Glutamatergic neuron (in vitro differentiated cells): ENCODE results near the gene MAP4K4. TPM values are rescaled to one million over a fixed set of nuclear protein-coding genes. Genes with fewer than 3 reads are reported as not detected.

ENCODE experiments used
- DNase-seq: peaks from one replicate; pipeline ENCODE4 v3.0.0; 2022
- H3K27ac Mint-ChIP-seq: one replicate; pipeline ENCODE4 v1.8.0; 2020; ENCODE audit warnings: mild to moderate bottlenecking, mixed read lengths, inconsistent platforms; ENCODE audit not compliant: unreplicated experiment
- H3K27me3 Mint-ChIP-seq: one replicate; pipeline ENCODE4 v1.8.0; 2020; ENCODE audit warnings: mild to moderate bottlenecking, moderate library complexity, mixed read lengths, inconsistent platforms; ENCODE audit not compliant: unreplicated experiment
- H3K36me3 Mint-ChIP-seq: one replicate; pipeline ENCODE4 v1.8.0; 2020; ENCODE audit warnings: mild to moderate bottlenecking, mixed read lengths, inconsistent platforms; ENCODE audit not compliant: unreplicated experiment
- H3K4me1 Mint-ChIP-seq: one replicate; pipeline ENCODE4 v1.8.0; 2020; ENCODE audit warnings: mild to moderate bottlenecking, low read depth, mixed read lengths, inconsistent platforms; ENCODE audit not compliant: unreplicated experiment
- H3K4me3 Mint-ChIP-seq: one replicate; pipeline ENCODE4 v1.8.0; 2020; ENCODE audit warnings: mild to moderate bottlenecking, mixed read lengths, inconsistent platforms; ENCODE audit not compliant: unreplicated experiment
- H3K9me3 Mint-ChIP-seq: one replicate; pipeline ENCODE4 v1.8.0; 2020; ENCODE audit warnings: mild to moderate bottlenecking, moderate library complexity, mixed read lengths, inconsistent platforms; ENCODE audit not compliant: unreplicated experiment
- total RNA-seq: library from RNA; stranded (reverse); fragmentation: NEBNext Ultra II Directional; extraction: Animal tissue kit (Norgen Biotek cat#: 25700); gene quantifications from one replicate; pipeline ENCODE4 v1.2.1, GENCODE V29; 2021; ENCODE audit not compliant: unreplicated experiment
- TF ChIP-seq, protein P1 (sequence below): fragments of 200-600 bp; sonication (generic); IDR thresholded peaks from one replicate; pipeline ENCODE4 v1.5.0; 2021; ENCODE audit not compliant: partially characterized antibody, unreplicated experiment

The MAP4K4 gene
- total RNA-seq, 1 donor from 2014 or later, result 756 TPM

DNA sequence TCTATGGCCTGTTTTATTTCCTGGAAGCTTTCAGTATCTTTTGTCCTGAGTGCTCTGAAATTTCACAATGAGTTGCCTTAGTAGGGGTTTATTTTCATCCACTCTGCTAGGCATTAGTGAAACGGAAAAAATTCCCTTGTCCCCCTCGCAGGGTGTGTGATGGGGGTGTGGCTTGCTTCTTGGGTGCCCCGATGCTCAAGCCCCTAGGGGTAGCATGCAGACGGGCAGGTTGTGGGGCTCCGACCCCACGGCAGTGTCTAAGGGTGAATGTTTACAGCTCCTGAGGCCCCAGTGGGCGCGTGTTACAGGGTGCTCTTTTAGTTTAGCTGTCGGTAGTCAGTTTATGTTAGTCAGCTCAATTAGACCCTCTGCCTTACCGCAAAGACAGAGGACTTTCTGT is 32.2 kb upstream of the MAP4K4 start:
- Mint-ChIP-seq H3K27me3 (no peaks in the 10 kb centered on the region), H3K9me3 (no peaks in the 10 kb centered on the region), H3K4me3 (no peak overlapping the region), H3K36me3 (peaks cover 9% of the 10 kb centered on the region), H3K27ac (no peak overlapping the region), H3K4me1 (no peaks in the 10 kb centered on the region)
- TF ChIP-seq, protein P1, sequence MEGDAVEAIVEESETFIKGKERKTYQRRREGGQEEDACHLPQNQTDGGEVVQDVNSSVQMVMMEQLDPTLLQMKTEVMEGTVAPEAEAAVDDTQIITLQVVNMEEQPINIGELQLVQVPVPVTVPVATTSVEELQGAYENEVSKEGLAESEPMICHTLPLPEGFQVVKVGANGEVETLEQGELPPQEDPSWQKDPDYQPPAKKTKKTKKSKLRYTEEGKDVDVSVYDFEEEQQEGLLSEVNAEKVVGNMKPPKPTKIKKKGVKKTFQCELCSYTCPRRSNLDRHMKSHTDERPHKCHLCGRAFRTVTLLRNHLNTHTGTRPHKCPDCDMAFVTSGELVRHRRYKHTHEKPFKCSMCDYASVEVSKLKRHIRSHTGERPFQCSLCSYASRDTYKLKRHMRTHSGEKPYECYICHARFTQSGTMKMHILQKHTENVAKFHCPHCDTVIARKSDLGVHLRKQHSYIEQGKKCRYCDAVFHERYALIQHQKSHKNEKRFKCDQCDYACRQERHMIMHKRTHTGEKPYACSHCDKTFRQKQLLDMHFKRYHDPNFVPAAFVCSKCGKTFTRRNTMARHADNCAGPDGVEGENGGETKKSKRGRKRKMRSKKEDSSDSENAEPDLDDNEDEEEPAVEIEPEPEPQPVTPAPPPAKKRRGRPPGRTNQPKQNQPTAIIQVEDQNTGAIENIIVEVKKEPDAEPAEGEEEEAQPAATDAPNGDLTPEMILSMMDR, result no peak
- no peak for DNase-seq

- no peaks in the 10 kb centered on the region for H3K27me3 Mint-ChIP-seq
- no peak for DNase-seq
- H3K9me3 Mint-ChIP-seq, result no peaks in the 10 kb centered on the region
- TF ChIP-seq, protein P1, result no peak
- peaks cover 9% of the 10 kb centered on the region for H3K36me3 Mint-ChIP-seq
- no peaks in the 10 kb centered on the region for H3K4me1 Mint-ChIP-seq
- H3K27ac Mint-ChIP-seq, result no peak overlapping the region
- H3K4me3 Mint-ChIP-seq, result no peak overlapping the region
Measured at GRCh38 chr2:101667823-101668222, 29.7 kb upstream of the MAP4K4 start.

DNA sequence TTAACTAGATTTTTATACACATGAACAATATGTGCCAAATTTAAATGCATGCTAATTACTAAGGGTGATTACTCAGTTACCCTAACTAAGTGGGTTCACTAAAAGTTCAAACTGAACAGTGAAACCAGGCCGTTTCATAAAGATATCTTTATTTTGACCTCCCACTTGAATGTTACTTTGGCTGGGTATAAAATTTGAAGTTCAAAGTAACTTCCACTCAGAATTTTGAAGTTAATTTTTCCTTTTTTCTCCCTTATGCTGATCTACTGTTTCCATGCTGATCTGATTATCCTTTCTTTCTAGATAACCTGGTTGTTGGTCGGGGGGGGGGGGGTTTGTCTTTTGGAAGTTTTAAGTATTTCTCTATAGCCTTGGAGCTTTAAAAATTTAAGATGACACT is 25.5 kb upstream of the MAP4K4 start:
- Mint-ChIP-seq H3K9me3 (no peaks in the 10 kb centered on the region), H3K36me3 (peaks cover 4% of the 10 kb centered on the region), H3K27ac (no peak overlapping the region), H3K27me3 (peaks cover 1% of the 10 kb centered on the region), H3K4me3 (no peak overlapping the region), H3K4me1 (no peaks in the 10 kb centered on the region)
- TF ChIP-seq, protein P1, result no peak
- no peak for DNase-seq

- no peak overlapping the region for H3K27ac Mint-ChIP-seq
- H3K9me3 Mint-ChIP-seq, result no peaks in the 10 kb centered on the region
Measured at GRCh38 chr2:101673920-101674319, 23.6 kb upstream of the MAP4K4 start.

DNA sequence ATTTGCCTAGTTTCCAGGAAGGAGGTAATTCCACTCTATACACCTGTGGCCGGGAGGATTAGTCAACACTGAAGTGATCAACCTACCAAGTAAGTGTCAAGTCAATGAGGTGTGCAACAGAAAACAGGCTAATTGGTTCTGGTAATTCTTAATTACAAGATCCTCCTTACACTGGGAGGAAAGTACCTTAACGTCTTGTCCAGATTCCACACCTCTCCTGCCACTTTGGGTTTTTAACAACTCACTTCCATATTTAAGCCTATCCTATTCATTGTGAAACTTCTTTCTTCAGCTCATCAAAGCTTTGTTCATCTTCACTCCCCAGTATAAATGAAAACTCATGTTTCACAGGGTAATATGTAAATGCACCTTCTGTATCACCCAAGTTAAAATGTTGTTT is 22.0 kb upstream of the MAP4K4 start:
- H3K27ac Mint-ChIP-seq, result no peak overlapping the region
- peaks cover 1% of the 10 kb centered on the region for H3K27me3 Mint-ChIP-seq
- H3K4me3 Mint-ChIP-seq, result no peak overlapping the region
- no peaks in the 10 kb centered on the region for H3K9me3 Mint-ChIP-seq
- no peaks in the 10 kb centered on the region for H3K4me1 Mint-ChIP-seq
- no peak for DNase-seq
- TF ChIP-seq, protein P1, result no peak
- H3K36me3 Mint-ChIP-seq, result peaks cover 4% of the 10 kb centered on the region

More at GRCh38 chr2:101673920-101674319, 23.6 kb upstream of the MAP4K4 start:
- H3K27me3 Mint-ChIP-seq, result peaks cover 1% of the 10 kb centered on the region
- TF ChIP-seq, protein P1, result no peak
- DNase-seq, result no peak
- H3K4me1 Mint-ChIP-seq, result no peaks in the 10 kb centered on the region
- H3K4me3 Mint-ChIP-seq, result no peak overlapping the region
- peaks cover 4% of the 10 kb centered on the region for H3K36me3 Mint-ChIP-seq
